Measurements from ENCODE around the gene RFX1. TPM values are rescaled to one million over a fixed set of nuclear protein-coding genes. Genes with fewer than 3 reads are reported as not detected.

The RFX1 gene
- total RNA-seq = 3.1 and 3.6 TPM in 2 replicates

DNA sequence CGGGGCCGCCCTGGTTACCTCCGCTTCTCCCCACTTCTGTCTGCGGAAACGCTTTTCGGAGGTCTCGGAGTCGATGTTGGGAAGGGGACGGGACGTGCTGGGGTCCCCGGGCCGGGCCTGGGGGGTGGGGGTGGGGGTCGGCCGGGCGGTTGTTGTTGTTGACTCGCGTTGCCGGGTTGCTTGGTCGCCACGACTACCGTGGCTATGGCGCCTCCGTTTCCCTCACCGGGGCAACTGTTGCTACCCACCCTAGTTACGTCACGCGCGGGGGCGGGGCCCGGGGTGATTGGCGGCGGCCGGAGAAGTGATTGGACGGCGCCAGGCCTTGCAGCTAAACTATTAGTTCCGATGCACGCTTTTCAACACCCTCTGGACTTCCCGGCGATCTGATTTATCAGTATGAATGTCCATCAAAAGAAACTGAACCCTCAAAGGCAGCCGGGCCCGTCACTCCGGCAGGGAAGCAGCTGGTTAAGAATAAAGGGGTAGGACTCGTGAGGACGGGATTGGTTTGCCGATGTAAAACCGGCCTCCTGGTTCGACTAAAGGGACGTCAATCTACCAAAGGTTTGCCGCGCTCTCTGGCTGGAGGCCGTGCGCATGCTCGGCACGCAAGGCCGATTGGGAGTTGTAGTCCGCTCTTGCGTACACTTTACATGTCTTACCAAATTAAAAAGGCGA lies at the start of gene RFX1:
Gene RFX1, minus strand, starts transcription at position 236 of the 681 bp plus-strand sequence. CDS start 12,477 bp downstream, outside the sequence.

DNA sequence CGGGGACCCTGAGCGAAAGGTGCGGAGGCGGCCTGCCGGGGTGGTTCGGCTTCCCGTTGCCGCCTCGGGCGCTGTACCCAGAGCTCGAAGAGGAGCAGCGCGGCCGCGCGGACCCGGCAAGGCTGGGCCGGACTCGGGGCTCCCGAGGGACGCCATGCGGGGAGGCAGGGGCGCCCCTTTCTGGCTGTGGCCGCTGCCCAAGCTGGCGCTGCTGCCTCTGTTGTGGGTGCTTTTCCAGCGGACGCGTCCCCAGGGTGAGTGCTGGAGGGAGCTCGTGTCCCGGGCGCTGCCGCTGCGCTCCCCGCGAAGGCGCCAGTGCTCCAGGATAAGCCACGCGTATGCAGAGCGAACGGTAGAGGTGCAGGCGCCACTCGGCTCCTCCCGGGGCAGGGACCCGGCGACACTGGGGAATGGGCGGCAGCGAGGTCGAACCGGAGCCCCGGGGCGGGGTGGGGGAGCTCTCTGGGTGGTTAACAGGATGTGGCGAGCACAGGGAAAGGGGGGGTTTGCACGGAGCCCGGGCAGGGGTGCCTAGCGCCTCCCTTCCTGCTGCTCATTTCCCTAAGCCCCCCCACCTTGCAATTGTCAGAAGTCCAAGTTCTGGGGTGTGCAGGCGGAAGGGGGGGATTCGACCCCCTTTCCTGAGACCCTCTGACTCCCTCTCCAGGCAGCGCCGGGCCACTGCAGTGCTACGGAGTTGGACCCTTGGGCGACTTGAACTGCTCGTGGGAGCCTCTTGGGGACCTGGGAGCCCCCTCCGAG lies 25.8 kb upstream of the RFX1 start, which contains the start of gene IL27RA:
Gene IL27RA, plus strand, starts transcription at position 44 of the 762 bp plus-strand sequence. Its CDS starts 111 bp downstream, at position 155.

DNA sequence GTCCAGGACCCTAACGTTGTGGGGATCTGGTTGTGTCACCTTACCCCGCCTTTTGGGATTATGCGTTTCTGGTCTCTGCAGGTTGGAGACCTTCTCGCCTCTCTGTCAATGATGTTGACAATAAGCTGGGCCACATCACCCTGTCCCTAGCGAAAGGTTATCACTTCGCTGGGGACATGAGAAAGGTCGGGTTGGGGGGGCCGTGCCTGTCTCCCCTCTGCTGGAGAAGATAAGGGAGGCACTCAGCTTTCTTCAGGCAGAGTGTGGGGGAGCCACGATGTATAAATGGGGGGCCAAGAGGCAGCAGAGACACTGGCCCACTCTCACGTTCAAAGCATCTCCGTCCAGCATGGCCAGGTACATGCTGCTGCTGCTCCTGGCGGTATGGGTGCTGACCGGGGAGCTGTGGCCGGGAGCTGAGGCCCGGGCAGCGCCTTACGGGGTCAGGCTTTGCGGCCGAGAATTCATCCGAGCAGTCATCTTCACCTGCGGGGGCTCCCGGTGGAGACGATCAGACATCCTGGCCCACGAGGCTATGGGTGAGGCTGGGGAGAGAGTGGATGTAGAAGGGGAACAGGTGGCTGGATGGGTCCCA lies 21.8 kb upstream of the RFX1 start, which contains the start of gene RLN3:
Gene RLN3, plus strand, starts transcription at position 293 of the 595 bp plus-strand sequence. Its CDS starts 57 bp downstream, at position 350.

DNA sequence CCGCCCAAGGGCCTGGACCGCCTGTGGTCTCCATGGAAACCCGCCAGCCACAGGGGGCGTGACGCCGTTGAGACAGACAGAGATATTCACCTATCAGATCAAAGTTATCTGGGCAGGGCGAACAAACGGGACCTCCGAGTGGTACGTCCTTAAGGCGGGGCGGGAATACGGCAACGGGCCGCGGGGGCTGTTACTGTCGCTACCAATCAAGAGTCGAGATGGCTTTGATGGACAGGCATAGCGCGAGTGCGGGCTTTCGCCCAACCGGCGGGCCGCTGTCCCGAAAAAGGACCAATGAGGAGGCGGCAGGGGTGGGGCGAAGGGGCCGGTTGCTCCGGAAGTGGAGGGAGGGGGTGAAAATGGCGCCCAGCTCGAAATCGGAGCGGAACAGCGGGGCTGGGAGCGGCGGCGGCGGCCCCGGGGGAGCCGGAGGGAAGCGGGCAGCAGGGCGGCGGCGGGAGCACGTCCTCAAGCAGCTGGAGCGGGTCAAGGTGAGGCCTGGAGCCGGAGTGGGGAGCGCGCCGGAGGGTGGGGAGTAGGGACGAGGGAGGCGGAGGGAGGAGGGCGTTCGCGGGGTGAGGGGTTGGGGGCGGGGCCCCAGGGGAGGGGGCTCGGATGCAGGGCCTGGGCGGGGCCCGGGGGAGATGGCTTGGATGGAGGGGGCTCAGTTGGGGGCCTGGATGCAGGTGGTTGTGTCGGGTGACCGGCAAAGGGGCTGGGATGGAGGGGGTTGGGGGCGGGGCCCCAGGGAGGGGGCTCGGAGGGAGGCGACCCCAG lies 53.8 kb downstream of the RFX1 start, which contains the start of gene DCAF15:
Gene DCAF15, plus strand, starts transcription at position 356 of the 777 bp plus-strand sequence. Its CDS starts 4 bp downstream, at position 360.

DNA sequence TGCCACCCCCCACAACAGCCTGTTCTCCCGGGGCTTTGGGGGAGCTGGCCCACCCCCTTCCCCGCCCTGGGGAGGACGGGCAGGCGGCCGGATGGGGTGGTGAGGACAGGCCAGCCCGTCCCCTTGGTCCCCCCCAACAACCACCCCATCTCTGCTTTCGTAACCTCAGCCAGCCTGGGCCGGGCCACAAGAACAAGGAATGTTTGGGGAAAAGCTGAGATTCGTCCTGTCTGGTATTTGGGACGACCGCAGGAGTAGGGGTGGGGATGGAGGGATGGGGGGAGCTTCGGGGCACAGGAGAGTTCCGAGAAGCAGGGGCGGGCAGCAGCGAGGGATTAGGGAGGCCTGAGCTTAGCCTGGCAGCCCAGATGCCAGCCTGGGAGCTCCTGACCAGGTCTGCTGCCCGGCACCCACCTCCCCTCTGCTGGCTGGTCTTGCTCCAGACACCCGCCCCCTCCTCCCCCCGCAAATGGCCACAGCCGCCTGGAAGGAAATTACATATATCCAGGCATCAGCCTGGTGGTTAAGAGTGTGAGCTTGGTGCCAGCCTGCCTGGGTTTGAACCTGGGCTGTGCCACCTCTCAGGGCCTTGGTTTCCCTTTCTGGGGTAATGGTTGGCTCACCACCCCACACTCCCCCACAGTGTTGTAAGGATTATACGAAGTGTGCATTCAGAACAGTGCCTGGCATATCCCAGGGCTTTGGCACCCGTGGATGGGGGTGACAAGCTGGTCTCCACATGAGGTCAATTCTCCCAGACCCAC lies 67.6 kb downstream of the RFX1 start, which contains the start of gene PODNL1:
Gene PODNL1, minus strand, starts transcription at position 117 of the 764 bp plus-strand sequence. CDS start 236 bp downstream, outside the sequence.

Other genes starting within 250 kb of the RFX1 start
- 38.2 and 45.4 TPM in 2 replicates for gene MRI1, start 241.8 kb downstream of the RFX1 start, total RNA-seq
- gene C19orf53, start 231.9 kb downstream of the RFX1 start, total RNA-seq = 60.8 and 79.0 TPM in 2 replicates
- gene ZSWIM4, start 210.9 kb downstream of the RFX1 start, total RNA-seq = 16.8 and 21.6 TPM in 2 replicates
- gene NANOS3, start 129.2 kb downstream of the RFX1 start, total RNA-seq = 0.33 and 0.76 TPM in 2 replicates
- 0.65 and 0.76 TPM in 2 replicates for gene BRME1, start 100.2 kb downstream of the RFX1 start, total RNA-seq
- gene CC2D1A, start 100.1 kb downstream of the RFX1 start, total RNA-seq = 13.5 and 21.2 TPM in 2 replicates
- under 0.01 and 0.19 TPM in 2 replicates for gene PODNL1, start 67.9 kb downstream of the RFX1 start, total RNA-seq
- 16.0 and 19.7 TPM in 2 replicates for gene DCAF15, start 53.8 kb downstream of the RFX1 start, total RNA-seq
- not detected in 2 replicates for gene RLN3, start 21.8 kb upstream of the RFX1 start, total RNA-seq
- gene IL27RA, start 25.4 kb upstream of the RFX1 start, total RNA-seq = 4.1 and 6.5 TPM in 2 replicates
- gene PALM3, start 55.8 kb upstream of the RFX1 start, total RNA-seq = not detected in 2 replicates
- gene MISP3, start 66.5 kb upstream of the RFX1 start, total RNA-seq = 0.10 and 0.33 TPM in 2 replicates
- gene C19orf67, start 79.5 kb upstream of the RFX1 start, total RNA-seq = not detected in 2 replicates
- gene SAMD1, start 84.4 kb upstream of the RFX1 start, total RNA-seq = 26.3 and 37.6 TPM in 2 replicates
- gene PRKACA, start 111.4 kb upstream of the RFX1 start, total RNA-seq = 59.2 and 62.7 TPM in 2 replicates
- 11.4 and 20.4 TPM in 2 replicates for gene ASF1B, start 130.3 kb upstream of the RFX1 start, total RNA-seq
- 6.9 and 8.5 TPM in 2 replicates for gene ADGRL1, start 199.8 kb upstream of the RFX1 start, total RNA-seq

All from vein endothelial cell (primary cell).